Measurements from ENCODE around the gene EMX2.

Gene EMX2

DNA sequence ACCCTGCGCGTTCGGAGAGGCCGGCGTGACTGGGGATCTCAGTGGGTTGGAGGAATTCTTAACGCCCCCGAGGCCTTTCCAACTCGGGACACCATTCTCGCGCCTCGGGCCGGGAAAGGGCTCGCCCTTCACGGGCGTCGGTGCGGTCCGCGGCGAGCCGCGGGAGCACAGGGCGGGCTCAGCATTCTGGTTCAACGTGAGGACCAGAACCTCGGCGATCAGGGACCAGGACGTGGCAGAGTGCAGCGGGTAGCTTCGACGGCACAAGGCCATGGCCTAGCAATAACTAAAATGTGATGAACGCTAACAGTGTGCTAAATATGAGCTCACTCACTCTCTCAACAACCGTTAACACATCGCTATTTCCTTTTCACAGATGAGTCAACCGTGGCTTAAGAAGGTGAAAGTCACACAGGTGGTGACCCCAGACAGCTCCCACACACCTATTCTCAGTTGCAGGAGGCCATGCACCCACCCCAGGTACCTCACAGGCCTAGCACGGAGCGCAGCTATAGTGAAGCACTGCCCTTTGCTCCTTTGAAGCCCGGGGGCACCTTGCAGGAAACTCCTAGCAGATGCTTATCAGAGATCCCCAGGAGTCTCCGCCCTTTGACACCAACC is 4.5 kb upstream of the EMX2 start:
- TF ChIP-seq, protein P1, sequence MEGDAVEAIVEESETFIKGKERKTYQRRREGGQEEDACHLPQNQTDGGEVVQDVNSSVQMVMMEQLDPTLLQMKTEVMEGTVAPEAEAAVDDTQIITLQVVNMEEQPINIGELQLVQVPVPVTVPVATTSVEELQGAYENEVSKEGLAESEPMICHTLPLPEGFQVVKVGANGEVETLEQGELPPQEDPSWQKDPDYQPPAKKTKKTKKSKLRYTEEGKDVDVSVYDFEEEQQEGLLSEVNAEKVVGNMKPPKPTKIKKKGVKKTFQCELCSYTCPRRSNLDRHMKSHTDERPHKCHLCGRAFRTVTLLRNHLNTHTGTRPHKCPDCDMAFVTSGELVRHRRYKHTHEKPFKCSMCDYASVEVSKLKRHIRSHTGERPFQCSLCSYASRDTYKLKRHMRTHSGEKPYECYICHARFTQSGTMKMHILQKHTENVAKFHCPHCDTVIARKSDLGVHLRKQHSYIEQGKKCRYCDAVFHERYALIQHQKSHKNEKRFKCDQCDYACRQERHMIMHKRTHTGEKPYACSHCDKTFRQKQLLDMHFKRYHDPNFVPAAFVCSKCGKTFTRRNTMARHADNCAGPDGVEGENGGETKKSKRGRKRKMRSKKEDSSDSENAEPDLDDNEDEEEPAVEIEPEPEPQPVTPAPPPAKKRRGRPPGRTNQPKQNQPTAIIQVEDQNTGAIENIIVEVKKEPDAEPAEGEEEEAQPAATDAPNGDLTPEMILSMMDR (IDR thresholded peaks at IDR 0.05; ENCODE audit: extremely low read depth, insufficient read depth, missing control alignments) = no peak
- in situ Hi-C loops (cut with MboI; ENCODE audit: low pct_unique_long_range_greater_than_20kb, low sequenced_read_pairs, unreplicated experiment) = loop anchor here (25.0 kb wide), 2 partner anchors 376 to 699 kb away; no protein-coding TSS in a partner anchor
- peak; percentile 72 for DNase-seq (ENCODE audit: low spot score)

DNA sequence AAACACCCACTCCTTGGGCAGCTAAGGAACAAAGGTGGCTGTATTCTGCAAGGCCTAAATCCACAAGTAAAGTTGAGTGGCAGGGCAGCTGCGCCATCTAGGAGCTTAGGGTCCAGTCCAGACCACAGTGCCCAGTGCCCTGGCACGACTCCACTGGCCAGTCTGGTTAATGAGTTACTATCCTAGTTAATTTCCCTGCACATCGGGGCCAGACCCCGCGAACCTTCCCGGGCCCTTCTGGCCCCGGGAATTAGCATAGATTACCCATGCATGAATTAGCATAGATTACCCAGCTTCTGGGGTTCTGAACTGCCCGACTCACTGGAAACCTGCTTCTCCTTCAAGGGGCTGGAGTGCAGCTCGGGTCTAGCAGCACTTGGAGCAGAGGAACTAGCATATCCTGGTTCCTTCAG is 3.2 kb upstream of the EMX2 start:
- in situ Hi-C loops (cut with MboI; ENCODE audit: low pct_unique_long_range_greater_than_20kb, low sequenced_read_pairs, unreplicated experiment) = loop anchor here (25.0 kb wide), 2 partner anchors 377 to 698 kb away; no protein-coding TSS in a partner anchor
- TF ChIP-seq, protein P1 (IDR thresholded peaks at IDR 0.05; ENCODE audit: extremely low read depth, insufficient read depth, missing control alignments) = no peak
- DNase-seq (ENCODE audit: low spot score) = no peak

DNA sequence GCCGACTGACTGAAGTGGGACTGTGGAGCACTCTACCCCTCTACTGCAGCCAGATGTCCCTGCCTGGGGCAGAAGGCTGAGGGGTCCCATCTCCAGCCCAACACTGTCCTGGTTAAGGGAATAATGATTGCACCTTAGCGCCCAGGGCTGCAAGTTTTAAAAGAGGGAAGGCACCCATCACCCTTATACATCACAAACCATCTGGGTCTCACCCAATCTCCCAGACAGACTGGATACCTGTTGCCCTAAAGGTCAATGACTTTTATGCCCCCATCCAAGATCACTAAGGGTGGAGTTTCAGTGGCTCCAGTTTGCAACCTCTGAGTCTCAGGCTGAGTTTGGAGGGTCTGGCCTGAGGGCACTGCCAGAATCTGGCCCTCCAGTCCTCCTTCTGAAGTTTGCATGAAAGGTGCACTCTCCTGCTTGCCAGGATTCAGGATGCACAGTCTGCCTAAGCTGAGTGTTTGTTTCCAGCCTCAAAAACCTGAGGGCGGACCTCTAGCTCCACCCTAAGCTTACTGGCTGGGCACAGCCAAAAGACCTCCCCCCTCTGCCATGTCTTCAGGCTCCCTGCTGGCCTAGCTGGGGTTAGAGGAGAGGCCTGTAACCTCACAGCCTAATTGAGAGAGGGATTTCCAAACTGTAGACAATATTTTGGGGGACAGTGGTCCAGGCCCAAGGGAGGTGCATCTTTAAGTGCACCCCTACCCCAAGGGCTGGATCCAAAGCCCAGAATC is 2.5 kb upstream of the EMX2 start:
- TF ChIP-seq, protein P1 (IDR thresholded peaks at IDR 0.05; ENCODE audit: extremely low read depth, insufficient read depth, missing control alignments) = no peak
- in situ Hi-C loops (cut with MboI; ENCODE audit: low pct_unique_long_range_greater_than_20kb, low sequenced_read_pairs, unreplicated experiment) = loop anchor here (25.0 kb wide), 2 partner anchors 378 to 697 kb away; no protein-coding TSS in a partner anchor
- no peak for DNase-seq (ENCODE audit: low spot score)

DNA sequence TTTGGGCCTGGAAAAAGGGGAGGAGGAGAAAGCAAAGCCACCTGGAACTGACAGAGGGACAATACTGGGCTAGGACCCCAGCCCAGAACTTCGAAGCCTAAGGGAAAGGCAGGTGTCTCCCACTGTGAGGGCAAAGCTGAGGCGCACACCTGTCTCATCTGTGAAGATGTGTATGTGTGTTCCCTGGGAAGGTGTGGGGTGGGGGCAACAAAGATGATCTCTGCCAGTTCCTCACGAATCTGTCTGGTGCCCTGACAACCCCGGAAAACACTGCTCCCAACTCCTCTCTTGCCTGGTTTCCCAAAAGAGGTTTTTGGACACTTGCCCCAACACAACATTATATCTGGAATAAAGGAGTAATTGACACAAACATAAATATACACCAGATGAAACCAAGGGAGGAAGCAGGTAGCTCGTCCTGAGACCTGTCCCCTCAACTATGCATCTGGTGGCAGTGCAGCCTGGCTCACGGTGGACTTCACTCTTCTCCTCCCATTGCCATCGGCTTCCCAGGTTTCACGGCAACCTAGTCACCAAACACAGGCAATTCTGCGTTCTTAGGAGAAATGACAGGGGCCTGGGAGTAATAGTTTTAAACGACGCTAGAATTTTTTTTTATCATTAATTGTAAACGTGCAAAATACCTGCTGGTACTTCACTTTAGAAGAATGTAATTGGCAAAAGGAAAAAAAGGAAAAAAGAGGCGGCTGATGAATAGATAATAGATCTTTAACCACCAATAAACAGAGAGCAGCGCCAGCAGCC is 1.7 kb upstream of the EMX2 start:
- TF ChIP-seq, protein P1 (IDR thresholded peaks at IDR 0.05; ENCODE audit: extremely low read depth, insufficient read depth, missing control alignments) = no peak
- DNase-seq (ENCODE audit: low spot score) = no peak
- in situ Hi-C loops (cut with MboI; ENCODE audit: low pct_unique_long_range_greater_than_20kb, low sequenced_read_pairs, unreplicated experiment) = loop anchor here (25.0 kb wide), 2 partner anchors 379 to 696 kb away; no protein-coding TSS in a partner anchor

DNA sequence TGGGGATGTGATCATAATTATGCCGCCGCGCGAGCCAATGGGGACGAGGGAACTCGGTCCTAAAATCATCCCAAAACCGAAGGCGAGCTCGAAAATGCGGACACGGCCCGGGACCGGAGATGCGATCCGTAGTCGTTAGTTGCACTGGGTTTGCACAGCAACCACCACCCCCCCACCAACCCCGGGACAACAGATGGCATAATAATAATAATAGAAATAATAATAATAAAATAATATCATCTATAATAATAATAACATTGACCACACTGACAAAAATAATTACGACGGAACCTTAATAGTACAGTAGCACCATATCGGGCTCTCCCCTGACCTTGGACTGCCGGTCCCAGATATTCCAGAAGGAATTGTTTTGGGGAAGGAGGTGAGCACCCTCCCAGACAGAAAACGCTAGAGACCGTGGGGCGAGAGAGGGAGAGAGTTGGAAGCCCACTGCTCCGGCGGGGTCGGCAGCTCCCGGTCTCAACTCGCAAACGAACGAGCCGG is 1.1 kb upstream of the EMX2 start:
- no peak for DNase-seq (ENCODE audit: low spot score)
- TF ChIP-seq, protein P1 (IDR thresholded peaks at IDR 0.05; ENCODE audit: extremely low read depth, insufficient read depth, missing control alignments) = no peak
- in situ Hi-C loops (cut with MboI; ENCODE audit: low pct_unique_long_range_greater_than_20kb, low sequenced_read_pairs, unreplicated experiment) = loop anchor here (25.0 kb wide), 2 partner anchors 379 to 696 kb away; no protein-coding TSS in a partner anchor

Data from GM13977 (cell line).